ENCODE data around the gene MAST3. TPM values are rescaled to one million over a fixed set of nuclear protein-coding genes. Genes with fewer than 3 reads are reported as not detected.

MAST3 gene
- total and polyA plus RNA-seq, 2 of the 8 experiments (the other 6 are each of a cell fraction or from before 2014, with no cell fraction given): 3.4 to 9.0 TPM

DNA sequence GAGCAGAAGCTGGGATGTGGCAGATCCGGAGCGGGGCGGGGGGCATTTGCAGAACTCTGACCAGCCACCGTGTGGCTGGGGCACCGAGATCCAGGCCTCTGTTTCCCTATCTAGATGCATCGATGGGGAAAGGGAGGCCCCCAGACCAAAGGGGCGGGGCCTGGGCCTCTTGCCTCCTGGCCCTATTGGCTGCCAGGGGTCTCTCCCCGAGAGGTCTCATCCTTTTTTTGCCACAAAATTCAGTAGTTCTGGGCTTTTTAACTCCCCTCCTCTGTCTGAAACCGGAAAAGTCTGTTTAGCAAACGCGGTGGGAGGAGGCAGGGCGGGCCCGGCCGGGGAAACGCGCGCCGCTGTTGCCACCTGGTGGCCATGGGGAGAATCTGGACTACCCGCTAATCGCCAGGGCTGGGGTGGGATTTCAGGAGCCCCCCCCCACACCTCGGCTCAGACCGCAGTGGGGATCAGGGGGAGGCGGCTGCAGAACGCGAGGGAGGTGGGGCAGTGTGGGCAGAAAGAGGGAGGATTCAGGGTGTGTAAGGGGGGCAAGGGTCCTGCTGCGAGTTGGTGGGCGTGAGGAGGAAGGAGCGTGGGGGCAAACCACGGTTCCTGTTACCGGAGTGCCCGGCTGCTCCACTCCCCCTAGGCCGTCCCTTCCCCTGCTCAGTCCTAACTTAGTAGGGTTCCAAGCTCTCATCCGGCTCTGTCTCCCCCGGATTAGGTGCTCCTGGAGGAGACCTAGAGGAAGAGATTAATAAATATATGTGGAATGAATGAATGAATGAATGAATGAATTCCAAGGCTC is 39.2 kb upstream of the MAST3 start (continued):
- no peak for TF ChIP-seq CHD7 (IDR thresholded peaks at IDR 0.05; ENCODE audit: insufficient replicate concordance, low read length)
- TF ChIP-seq POLR2AphosphoS5 (IDR thresholded peaks at IDR 0.05; ENCODE audit: low read depth, low read length): no peak
- no peak for TF ChIP-seq MAFK (IDR thresholded peaks at IDR 0.05; ENCODE audit: low read depth, low read length)
- peak; percentile 18; the same call in 1 of the 2 replicates for TF ChIP-seq MAX (IDR thresholded peaks at IDR 0.05)
- TF ChIP-seq, protein P1, sequence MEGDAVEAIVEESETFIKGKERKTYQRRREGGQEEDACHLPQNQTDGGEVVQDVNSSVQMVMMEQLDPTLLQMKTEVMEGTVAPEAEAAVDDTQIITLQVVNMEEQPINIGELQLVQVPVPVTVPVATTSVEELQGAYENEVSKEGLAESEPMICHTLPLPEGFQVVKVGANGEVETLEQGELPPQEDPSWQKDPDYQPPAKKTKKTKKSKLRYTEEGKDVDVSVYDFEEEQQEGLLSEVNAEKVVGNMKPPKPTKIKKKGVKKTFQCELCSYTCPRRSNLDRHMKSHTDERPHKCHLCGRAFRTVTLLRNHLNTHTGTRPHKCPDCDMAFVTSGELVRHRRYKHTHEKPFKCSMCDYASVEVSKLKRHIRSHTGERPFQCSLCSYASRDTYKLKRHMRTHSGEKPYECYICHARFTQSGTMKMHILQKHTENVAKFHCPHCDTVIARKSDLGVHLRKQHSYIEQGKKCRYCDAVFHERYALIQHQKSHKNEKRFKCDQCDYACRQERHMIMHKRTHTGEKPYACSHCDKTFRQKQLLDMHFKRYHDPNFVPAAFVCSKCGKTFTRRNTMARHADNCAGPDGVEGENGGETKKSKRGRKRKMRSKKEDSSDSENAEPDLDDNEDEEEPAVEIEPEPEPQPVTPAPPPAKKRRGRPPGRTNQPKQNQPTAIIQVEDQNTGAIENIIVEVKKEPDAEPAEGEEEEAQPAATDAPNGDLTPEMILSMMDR (IDR thresholded peaks at IDR 0.05; ENCODE audit: control extremely low read depth in 1 of 3, insufficient read depth in 1 of 3, low read depth in 1 of 3, low read length in 3 of 3): peak; percentile 77 to 89 (median 79)
- no peak for TF ChIP-seq BACH1 (IDR thresholded peaks at IDR 0.05; ENCODE audit: low read length)

All from H1 (cell line).